ENCODE data around the gene NHERF2. TPM values are rescaled to one million over a fixed set of nuclear protein-coding genes. Genes with fewer than 3 reads are reported as not detected.

NHERF2 gene
- total RNA-seq, 2 experiments from 2014 or later: 1.1 to 1.4 TPM

GRCh38 chr16:2074071-2074470 lies 47.4 kb downstream of the NHERF2 start:
- no peak overlapping the region for H3K27ac Mint-ChIP-seq
- H3K9me3 Mint-ChIP-seq: no peaks in the 10 kb centered on the region
- no peak for DNase-seq
- H3K4me3 Mint-ChIP-seq: no peak overlapping the region
- no peaks in the 10 kb centered on the region for H3K27me3 Mint-ChIP-seq
- no peaks in the 10 kb centered on the region for H3K4me1 Mint-ChIP-seq
- POLR2A ChIA-PET: no interaction called here
- CTCF ChIA-PET: interaction anchor here (0.6 to 1.1 kb wide), 2 partner anchors 11 to 27 kb away, joined by 3 read pairs; no protein-coding TSS in a partner anchor
- peaks cover 12% of the 10 kb centered on the region for H3K36me3 Mint-ChIP-seq (ENCODE audit: low read depth)

- peaks cover 9% of the 10 kb centered on the region for H3K36me3 Mint-ChIP-seq (ENCODE audit: low read depth)
- no peak for DNase-seq
- H3K27me3 Mint-ChIP-seq: no peaks in the 10 kb centered on the region
- H3K4me3 Mint-ChIP-seq: no peak overlapping the region
- no peaks in the 10 kb centered on the region for H3K9me3 Mint-ChIP-seq
- CTCF ChIA-PET: no interaction called here
- H3K4me1 Mint-ChIP-seq: no peaks in the 10 kb centered on the region
- no peak overlapping the region for H3K27ac Mint-ChIP-seq
- POLR2A ChIA-PET: no interaction called here
Observed at GRCh38 chr16:2075631-2076030, 48.9 kb downstream of the NHERF2 start.

DNA sequence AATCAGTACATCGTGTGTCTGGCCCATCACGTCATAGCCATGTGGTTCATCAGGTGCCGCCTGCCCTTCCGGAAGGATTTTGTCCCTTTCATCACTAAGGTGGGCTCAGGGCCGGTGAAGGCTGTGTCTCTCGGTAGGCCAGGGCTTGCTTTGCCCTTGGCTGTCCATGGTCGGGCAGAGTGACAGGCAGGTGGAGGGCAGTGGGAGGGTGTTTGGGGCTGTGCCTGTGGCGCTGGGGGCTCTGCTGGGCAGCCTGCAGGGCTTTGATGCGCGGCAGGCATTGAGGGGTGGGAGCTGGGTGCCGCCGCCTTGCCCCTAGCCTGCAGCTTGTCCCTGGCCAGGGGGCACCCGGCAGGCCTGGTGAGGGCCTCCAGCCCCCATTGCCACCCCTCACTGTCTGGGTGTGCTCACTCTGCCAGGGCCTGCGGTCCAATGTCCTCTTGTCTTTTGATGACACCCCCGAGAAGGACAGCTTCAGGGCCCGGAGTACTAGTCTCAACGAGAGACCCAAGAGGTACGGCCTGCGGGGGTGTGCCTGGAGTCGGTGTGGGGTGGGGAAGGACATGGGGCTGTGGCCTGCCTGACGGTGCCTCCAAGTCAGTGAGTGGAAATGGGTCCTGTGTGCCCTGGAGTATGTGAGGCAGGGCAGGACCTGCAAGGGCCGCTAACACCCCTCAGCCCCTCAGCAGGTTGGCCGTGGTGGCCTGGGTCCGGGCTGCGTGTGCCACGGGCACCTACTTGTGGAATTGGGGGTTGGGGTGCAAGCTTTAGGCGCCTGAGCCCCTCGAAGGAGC lies 49.6 kb downstream of the NHERF2 start:
- peaks cover 9% of the 10 kb centered on the region for H3K36me3 Mint-ChIP-seq (ENCODE audit: low read depth)
- no peak overlapping the region for H3K27ac Mint-ChIP-seq
- no peaks in the 10 kb centered on the region for H3K27me3 Mint-ChIP-seq
- no peaks in the 10 kb centered on the region for H3K9me3 Mint-ChIP-seq
- no peak overlapping the region for H3K4me3 Mint-ChIP-seq
- no peaks in the 10 kb centered on the region for H3K4me1 Mint-ChIP-seq
- POLR2A ChIA-PET: no interaction called here
- CTCF ChIA-PET: no interaction called here
- no peak for DNase-seq

DNA sequence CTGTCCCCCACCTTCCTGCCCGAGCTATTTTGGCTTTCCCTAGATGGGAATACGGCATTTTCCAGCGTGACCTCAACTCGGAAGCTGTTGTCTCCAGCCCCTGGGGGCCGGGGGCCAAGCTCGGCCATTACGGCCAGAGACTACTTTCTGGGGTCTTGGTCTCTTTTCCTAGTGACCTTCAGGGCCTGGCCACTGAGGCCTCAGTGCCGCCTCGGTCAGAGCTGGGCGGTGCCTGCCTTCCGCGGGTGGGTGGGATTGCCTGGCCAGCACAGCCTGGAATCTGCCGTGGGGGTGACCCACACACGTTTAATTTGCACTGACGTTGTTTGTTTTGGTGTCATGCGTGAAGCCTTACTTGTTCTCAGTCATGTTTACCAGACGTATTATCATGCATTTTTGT lies 50.3 kb downstream of the NHERF2 start:
- Mint-ChIP-seq H3K36me3 (ENCODE audit: low read depth) (peaks cover 9% of the 10 kb centered on the region), H3K27ac (no peak overlapping the region)
- POLR2A ChIA-PET: no interaction called here

DNA sequence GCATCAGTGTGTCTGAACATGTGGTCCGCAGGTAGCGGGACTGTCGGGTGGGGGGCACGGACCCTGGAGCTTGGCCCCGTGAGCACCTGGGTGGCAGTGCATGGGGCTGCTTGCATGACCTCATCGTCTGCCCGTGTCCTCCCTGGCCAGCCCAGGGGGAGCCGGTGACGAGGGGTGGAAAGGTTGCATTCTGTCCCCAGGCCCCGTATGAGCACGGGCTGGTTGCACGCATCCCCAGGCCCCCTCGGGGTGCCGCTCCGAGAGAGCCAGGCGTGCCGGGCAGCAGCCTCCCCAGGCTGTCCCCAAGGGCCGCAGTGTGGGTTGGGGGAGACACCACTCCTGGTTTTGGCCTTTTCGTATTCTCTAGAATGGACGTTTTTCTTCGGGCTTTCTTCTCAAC lies 51.0 kb downstream of the NHERF2 start:
- DNase-seq: no peak
- no peak overlapping the region for H3K4me3 Mint-ChIP-seq
- H3K9me3 Mint-ChIP-seq: no peaks in the 10 kb centered on the region
- H3K36me3 Mint-ChIP-seq (ENCODE audit: low read depth): peaks cover 9% of the 10 kb centered on the region
- no peaks in the 10 kb centered on the region for H3K4me1 Mint-ChIP-seq
- H3K27ac Mint-ChIP-seq: no peak overlapping the region
- no peaks in the 10 kb centered on the region for H3K27me3 Mint-ChIP-seq
- POLR2A ChIA-PET: no interaction called here
- CTCF ChIA-PET: no interaction called here

More for the DNA sequence above, 50.3 kb downstream of the NHERF2 start:
- Mint-ChIP-seq H3K4me1 (no peaks in the 10 kb centered on the region), H3K4me3 (no peak overlapping the region), H3K9me3 (no peaks in the 10 kb centered on the region), H3K27me3 (no peaks in the 10 kb centered on the region)
- CTCF ChIA-PET: no interaction called here
- no peak for DNase-seq

- no peaks in the 10 kb centered on the region for H3K9me3 Mint-ChIP-seq
- no peaks in the 10 kb centered on the region for H3K27me3 Mint-ChIP-seq
- H3K4me1 Mint-ChIP-seq: no peaks in the 10 kb centered on the region
Observed at GRCh38 chr16:2078096-2078495, 51.4 kb downstream of the NHERF2 start.

GRCh38 chr16:2078691-2079090 lies 52.0 kb downstream of the NHERF2 start:
- CTCF ChIA-PET: no interaction called here
- H3K27ac Mint-ChIP-seq: no peak overlapping the region
- no peak overlapping the region for H3K4me3 Mint-ChIP-seq

More at GRCh38 chr16:2078096-2078495, 51.4 kb downstream of the NHERF2 start:
- ChIA-PET CTCF (no interaction called here), POLR2A (no interaction called here)
- Mint-ChIP-seq H3K36me3 (ENCODE audit: low read depth) (peaks cover 9% of the 10 kb centered on the region), H3K4me3 (no peak overlapping the region), H3K27ac (no peak overlapping the region)
- no peak for DNase-seq

GRCh38 chr16:2079311-2079800 lies 52.7 kb downstream of the NHERF2 start:
- ChIA-PET POLR2A (no interaction called here), CTCF (no interaction called here)
- Mint-ChIP-seq H3K27me3 (no peaks in the 10 kb centered on the region), H3K27ac (no peak overlapping the region), H3K4me1 (no peaks in the 10 kb centered on the region), H3K36me3 (ENCODE audit: low read depth) (peaks cover 7% of the 10 kb centered on the region), H3K9me3 (no peaks in the 10 kb centered on the region), H3K4me3 (no peak overlapping the region)
- DNase-seq: no peak

More at GRCh38 chr16:2078691-2079090, 52.0 kb downstream of the NHERF2 start:
- no peaks in the 10 kb centered on the region for H3K27me3 Mint-ChIP-seq
- H3K4me1 Mint-ChIP-seq: no peaks in the 10 kb centered on the region
- DNase-seq: no peak
- POLR2A ChIA-PET: no interaction called here
- H3K36me3 Mint-ChIP-seq (ENCODE audit: low read depth): peaks cover 7% of the 10 kb centered on the region
- no peaks in the 10 kb centered on the region for H3K9me3 Mint-ChIP-seq

GRCh38 chr16:2079991-2080390 lies 53.3 kb downstream of the NHERF2 start:
- Mint-ChIP-seq H3K9me3 (no peaks in the 10 kb centered on the region), H3K36me3 (ENCODE audit: low read depth) (peaks cover 3% of the 10 kb centered on the region)
- POLR2A ChIA-PET: no interaction called here

DNA sequence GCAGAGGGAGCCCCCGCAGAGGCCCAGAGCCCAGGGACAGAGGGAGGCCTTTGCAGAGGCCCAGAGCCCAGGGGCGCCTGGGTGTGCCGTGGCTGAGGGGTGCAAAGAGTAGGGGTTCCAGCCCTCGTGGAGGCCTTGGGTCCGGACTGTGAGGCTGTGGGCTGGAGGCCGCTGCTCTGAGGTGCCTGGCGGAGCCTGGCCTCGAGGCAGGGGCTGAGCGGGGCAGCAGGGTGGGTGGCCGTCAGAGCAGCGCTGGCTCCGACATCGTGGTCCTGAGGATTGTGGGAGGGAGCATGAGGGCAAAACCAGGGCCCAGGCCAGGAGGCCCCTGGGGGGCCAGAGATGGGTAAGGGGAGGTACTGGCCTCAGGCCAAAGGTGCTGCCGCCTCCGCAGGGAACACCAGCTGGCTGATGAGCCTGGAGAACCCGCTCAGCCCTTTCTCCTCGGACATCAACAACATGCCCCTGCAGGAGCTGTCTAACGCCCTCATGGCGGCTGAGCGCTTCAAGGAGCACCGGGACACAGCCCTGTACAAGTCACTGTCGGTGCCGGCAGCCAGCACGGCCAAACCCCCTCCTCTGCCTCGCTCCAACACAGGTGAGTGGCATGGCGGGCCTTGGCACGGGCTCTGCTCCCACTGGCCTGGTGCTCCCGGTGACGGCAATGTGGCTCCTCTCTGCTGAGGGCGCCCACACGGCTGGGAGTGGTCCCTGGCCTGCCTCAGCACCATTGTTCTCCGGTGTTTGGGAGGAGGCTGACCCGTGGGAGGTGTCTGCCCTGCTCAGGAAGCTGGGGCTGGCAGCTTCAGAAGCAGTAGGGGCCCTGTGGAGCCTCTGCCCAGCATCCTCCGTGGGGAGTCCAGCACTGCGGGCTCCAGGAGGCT lies 54.7 kb downstream of the NHERF2 start:
- Mint-ChIP-seq H3K4me1 (no peaks in the 10 kb centered on the region), H3K36me3 (ENCODE audit: low read depth) (peaks cover 3% of the 10 kb centered on the region), H3K9me3 (no peaks in the 10 kb centered on the region), H3K27me3 (no peaks in the 10 kb centered on the region), H3K27ac (no peak overlapping the region), H3K4me3 (no peak overlapping the region)
- ChIA-PET POLR2A (no interaction called here), CTCF (interaction anchor here (1.3 kb wide), 1 partner anchor 10 kb away, joined by 3 read pairs; no protein-coding TSS in a partner anchor)
- no peak for DNase-seq

More at GRCh38 chr16:2079991-2080390, 53.3 kb downstream of the NHERF2 start:
- Mint-ChIP-seq H3K4me1 (no peaks in the 10 kb centered on the region), H3K4me3 (no peak overlapping the region), H3K27me3 (no peaks in the 10 kb centered on the region), H3K27ac (no peak overlapping the region)
- CTCF ChIA-PET: interaction anchor here (0.6 to 1.3 kb wide), 2 partner anchors 12 to 811 kb away, joined by 3 read pairs; no protein-coding TSS in a partner anchor
- no peak for DNase-seq

DNA sequence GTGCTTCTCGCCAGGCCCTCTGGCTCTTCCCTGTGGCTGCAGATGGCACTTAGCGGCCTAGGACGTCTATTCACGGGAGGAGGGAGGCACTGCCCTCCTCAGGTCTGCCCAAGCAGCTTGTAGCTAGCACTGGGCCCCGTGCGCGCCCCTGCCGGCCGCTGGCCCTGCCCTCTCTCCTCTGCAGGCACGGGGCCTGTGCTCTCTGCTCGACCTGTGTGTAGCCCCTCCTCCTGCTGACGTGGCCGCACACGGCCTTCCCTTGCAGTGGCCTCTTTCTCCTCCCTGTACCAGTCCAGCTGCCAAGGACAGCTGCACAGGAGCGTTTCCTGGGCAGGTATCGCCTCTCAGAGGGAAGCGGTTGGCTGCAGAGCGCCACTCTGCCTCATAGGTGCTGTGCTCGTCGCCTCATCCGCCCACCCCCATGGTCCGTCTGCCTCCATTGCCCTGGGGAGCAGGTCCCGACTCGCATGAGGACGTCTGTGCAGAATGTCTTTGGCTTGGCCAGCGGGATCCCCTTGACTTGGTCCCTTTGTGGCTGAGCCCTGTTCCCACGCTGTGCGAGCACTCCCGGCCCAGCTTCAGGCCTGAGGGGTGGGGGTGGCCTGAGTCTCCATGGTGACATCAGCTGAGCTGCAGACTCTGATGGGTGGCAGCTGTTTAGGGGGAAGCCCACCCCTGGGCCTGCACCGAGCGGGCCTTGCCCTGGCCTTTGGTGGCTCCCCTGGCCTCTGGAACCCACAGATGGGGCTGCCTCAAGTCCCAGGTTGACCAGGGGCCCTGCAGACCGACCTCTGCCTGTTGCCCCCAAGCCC lies 55.7 kb downstream of the NHERF2 start:
- ChIA-PET CTCF (no interaction called here), POLR2A (no interaction called here)
- Mint-ChIP-seq H3K4me1 (no peaks in the 10 kb centered on the region), H3K4me3 (no peak overlapping the region), H3K27me3 (no peaks in the 10 kb centered on the region), H3K9me3 (no peaks in the 10 kb centered on the region), H3K27ac (no peak overlapping the region), H3K36me3 (ENCODE audit: low read depth) (peaks cover 3% of the 10 kb centered on the region)
- DNase-seq: no peak

DNA sequence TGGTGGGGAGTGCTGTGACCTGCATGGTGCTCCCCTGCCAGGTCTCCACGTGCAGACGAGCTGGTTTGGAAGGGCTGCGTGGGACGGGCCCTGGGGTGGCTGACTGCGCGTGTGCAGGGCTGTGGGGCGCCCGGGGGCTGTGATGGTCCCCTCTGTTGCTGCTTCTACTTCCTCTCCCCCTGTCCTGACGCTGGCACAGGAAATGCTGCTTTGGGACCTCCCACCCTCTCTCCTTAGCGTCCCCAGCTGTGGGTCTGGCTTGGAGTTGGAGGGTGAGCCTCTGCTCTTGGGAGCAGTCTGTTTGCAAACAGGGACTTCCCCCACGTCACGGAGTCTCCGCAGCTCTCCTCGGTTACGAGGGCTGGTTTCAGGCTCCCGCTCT lies 56.3 kb downstream of the NHERF2 start:
- peaks cover 3% of the 10 kb centered on the region for H3K36me3 Mint-ChIP-seq (ENCODE audit: low read depth)
- DNase-seq: no peak
- H3K27me3 Mint-ChIP-seq: no peaks in the 10 kb centered on the region
- H3K9me3 Mint-ChIP-seq: no peaks in the 10 kb centered on the region
- CTCF ChIA-PET: interaction anchor here (1.6 kb wide), 1 partner anchor 11 kb away, joined by 3 read pairs; no protein-coding TSS in a partner anchor
- H3K27ac Mint-ChIP-seq: no peak overlapping the region
- H3K4me1 Mint-ChIP-seq: no peaks in the 10 kb centered on the region
- H3K4me3 Mint-ChIP-seq: no peak overlapping the region
- POLR2A ChIA-PET: no interaction called here
